ENCODE data around the gene MDM2. TPM values are rescaled to one million over a fixed set of nuclear protein-coding genes. Genes with fewer than 3 reads are reported as not detected.

The MDM2 gene
- total RNA-seq, 2 experiments from 2014 or later = 148 to 153 TPM

GRCh38 chr12:68789144-68789878 lies 18.7 kb upstream of the MDM2 start:
- CTCF ChIA-PET = no interaction called here
- no peak overlapping the region for H3K27ac Mint-ChIP-seq
- no peak for ATAC-seq

DNA sequence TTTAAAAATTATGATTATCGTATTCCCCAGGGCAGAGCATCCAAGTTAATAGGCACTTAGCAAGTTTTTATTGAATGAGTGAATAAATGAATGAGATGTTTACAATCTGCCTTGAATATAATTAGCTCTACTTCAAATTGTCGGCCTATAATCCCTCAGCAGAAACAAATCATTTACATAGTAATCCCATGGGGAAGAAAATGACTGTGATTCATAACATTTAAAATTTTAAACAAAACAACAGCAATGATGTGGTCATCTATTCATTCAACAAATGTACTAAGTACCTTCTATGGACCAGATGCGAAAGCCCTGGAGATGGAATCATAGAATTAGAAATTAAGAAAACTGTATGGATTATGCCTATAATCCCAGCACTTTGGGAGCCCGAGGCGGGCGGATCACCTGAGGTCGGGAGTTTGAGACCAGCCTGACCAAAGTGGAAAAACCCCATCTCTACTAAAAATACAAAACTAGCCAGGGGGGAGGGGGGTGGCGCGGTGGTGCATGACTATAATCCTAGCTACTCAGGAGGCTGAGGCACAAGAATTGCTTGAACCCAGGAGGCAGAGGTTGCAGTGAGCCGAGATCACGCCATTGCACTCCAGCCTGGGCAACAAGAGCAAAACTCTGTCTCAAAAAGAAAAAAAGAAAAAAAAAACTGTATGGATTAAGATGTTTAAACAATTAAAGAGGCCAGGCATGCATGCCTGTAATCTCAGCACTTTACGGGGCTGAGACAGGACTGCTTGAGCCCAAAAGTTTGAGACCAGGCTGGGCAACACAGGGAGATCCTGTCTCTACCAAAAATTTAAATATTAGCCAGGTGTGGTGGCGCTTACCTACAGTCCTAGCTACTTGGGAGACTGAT lies 17.7 kb upstream of the MDM2 start:
- no peak overlapping the region for H3K27ac Mint-ChIP-seq
- H3K4me3 Mint-ChIP-seq = no peak overlapping the region
- no peaks in the 10 kb centered on the region for H3K9me3 Mint-ChIP-seq
- H3K36me3 Mint-ChIP-seq (ENCODE audit: low read depth) = no peaks in the 10 kb centered on the region
- intact Hi-C loops (cut with micrococcal nuclease) = no loop called here
- POLR2A ChIA-PET = no interaction called here
- ATAC-seq = no peak
- H3K4me1 Mint-ChIP-seq (ENCODE audit: low read depth) = no peaks in the 10 kb centered on the region
- CTCF ChIA-PET = no interaction called here
- DNase-seq = no peak
- TF ChIP-seq, protein P1, sequence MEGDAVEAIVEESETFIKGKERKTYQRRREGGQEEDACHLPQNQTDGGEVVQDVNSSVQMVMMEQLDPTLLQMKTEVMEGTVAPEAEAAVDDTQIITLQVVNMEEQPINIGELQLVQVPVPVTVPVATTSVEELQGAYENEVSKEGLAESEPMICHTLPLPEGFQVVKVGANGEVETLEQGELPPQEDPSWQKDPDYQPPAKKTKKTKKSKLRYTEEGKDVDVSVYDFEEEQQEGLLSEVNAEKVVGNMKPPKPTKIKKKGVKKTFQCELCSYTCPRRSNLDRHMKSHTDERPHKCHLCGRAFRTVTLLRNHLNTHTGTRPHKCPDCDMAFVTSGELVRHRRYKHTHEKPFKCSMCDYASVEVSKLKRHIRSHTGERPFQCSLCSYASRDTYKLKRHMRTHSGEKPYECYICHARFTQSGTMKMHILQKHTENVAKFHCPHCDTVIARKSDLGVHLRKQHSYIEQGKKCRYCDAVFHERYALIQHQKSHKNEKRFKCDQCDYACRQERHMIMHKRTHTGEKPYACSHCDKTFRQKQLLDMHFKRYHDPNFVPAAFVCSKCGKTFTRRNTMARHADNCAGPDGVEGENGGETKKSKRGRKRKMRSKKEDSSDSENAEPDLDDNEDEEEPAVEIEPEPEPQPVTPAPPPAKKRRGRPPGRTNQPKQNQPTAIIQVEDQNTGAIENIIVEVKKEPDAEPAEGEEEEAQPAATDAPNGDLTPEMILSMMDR (IDR thresholded peaks at IDR 0.05) = no peak
- H3K27me3 Mint-ChIP-seq = no peaks in the 10 kb centered on the region

More at GRCh38 chr12:68789144-68789878, 18.7 kb upstream of the MDM2 start:
- TF ChIP-seq, protein P1 (IDR thresholded peaks at IDR 0.05) = no peak
- Mint-ChIP-seq H3K4me1 (ENCODE audit: low read depth) (no peaks in the 10 kb centered on the region), H3K27me3 (no peaks in the 10 kb centered on the region), H3K4me3 (no peak overlapping the region), H3K36me3 (ENCODE audit: low read depth) (no peaks in the 10 kb centered on the region), H3K9me3 (no peaks in the 10 kb centered on the region)
- no peak for DNase-seq
- intact Hi-C loops (cut with micrococcal nuclease) = no loop called here
- POLR2A ChIA-PET = no interaction called here

DNA sequence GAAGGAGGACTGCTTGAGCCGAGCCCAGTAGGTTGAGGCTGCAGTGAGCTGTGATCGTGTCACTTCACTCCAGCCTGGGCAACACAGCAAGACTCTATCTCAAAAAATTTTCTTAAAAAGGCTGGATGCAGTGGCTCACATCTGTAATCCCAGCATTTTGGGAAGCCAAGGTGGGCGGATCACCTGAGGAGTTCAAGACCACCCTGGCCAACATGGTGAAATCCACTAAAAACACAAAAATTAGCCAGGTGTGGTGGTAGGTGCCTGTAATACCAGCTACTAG lies 17.1 kb upstream of the MDM2 start:
- CTCF ChIA-PET = interaction anchor here (0.8 to 1.0 kb wide), 2 partner anchors 17 to 39 kb away, joined by 3 to 5 read pairs; partner anchors contain the start of gene MDM2
- Mint-ChIP-seq H3K9me3 (no peaks in the 10 kb centered on the region), H3K27me3 (no peaks in the 10 kb centered on the region), H3K36me3 (ENCODE audit: low read depth) (no peaks in the 10 kb centered on the region), H3K4me3 (no peak overlapping the region), H3K4me1 (ENCODE audit: low read depth) (no peaks in the 10 kb centered on the region), H3K27ac (no peak overlapping the region)
- no peak for ATAC-seq
- TF ChIP-seq, protein P1 (IDR thresholded peaks at IDR 0.05) = no peak
- intact Hi-C loops (cut with micrococcal nuclease) = no loop called here
- no peak for DNase-seq
- POLR2A ChIA-PET = interaction anchor here (1.1 kb wide), 1 partner anchor 18 kb away, joined by 3 read pairs; no protein-coding TSS in a partner anchor

- H3K4me3 Mint-ChIP-seq = no peak overlapping the region
- POLR2A ChIA-PET = interaction anchor here (1.1 kb wide), 1 partner anchor 17 kb away, joined by 3 read pairs; no protein-coding TSS in a partner anchor
- intact Hi-C loops (cut with micrococcal nuclease) = no loop called here
- no peaks in the 10 kb centered on the region for H3K9me3 Mint-ChIP-seq
- no peak overlapping the region for H3K27ac Mint-ChIP-seq
- CTCF ChIA-PET = interaction anchor here (0.8 to 1.0 kb wide), 2 partner anchors 16 to 22 kb away, joined by 3 to 5 read pairs; partner anchors contain the start of gene MDM2
- no peaks in the 10 kb centered on the region for H3K27me3 Mint-ChIP-seq
- H3K36me3 Mint-ChIP-seq (ENCODE audit: low read depth) = no peaks in the 10 kb centered on the region
- H3K4me1 Mint-ChIP-seq (ENCODE audit: low read depth) = no peaks in the 10 kb centered on the region
- no peak for ATAC-seq
- no peak for DNase-seq
- TF ChIP-seq, protein P1 (IDR thresholded peaks at IDR 0.05) = no peak
These were observed 16.0 kb upstream of the MDM2 start for GRCh38 chr12:68791897-68792481.
